LNCaP clone FGC (cell line): ENCODE results near the gene AOC3.
"Not testable (repeated sequence)": the region's sequence is repeated elsewhere in the genome, so short reads cannot be mapped to it uniquely, and the experiment has no call there.

Experiments used
- DNase-seq: peaks from one replicate; pipeline ENCODE4 v3.0.0-alpha.2; 2011; ENCODE audit warnings: low read depth
- H3K4me3 ChIP-seq: 2 replicates; pipeline ENCODE4 v1.5.1; 2011; ENCODE audit warnings: mild to moderate bottlenecking, low read depth, low read length, control low read depth
- TF ChIP-seq, protein P1 (sequence below): IDR thresholded peaks from 2 replicates; pipeline ENCODE4 v1.5.1; 2012; ENCODE audit warnings: mild to moderate bottlenecking; ENCODE audit not compliant: control insufficient read depth, insufficient read depth; ENCODE audit errors: extremely low read depth

The AOC3 gene

DNA sequence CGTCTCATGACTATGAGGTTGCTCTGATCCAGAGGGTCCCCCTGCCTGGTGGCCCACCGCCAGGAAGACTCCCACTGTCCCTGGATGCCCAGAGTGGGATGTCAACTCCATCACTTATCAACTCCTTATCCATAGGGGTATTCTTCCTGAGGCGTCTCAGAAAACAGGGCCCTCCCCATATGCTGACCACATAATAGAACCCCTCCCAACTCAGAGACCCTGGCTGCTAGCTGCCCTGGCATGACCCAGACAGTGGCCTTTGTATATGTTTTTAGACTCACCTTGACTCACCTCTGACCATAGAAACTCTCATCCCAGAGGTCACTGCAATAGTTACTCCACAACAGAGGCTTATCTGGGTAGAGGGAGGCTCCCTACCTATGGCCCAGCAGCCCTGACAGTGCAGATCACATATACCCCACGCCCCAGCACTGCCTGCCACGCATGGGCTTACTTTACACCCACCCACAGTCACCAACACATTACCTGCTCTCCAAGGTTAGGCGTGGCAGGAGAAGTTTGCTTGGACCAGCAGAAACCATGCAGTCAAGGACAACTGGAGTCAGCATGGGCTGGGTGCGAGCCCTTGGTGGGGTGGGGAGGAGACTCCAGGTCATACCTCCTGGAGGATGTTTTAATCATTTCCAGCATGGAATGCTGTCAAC is 47.3 kb downstream of the AOC3 start:
- H3K4me3 ChIP-seq: no peak overlapping the region
- DNase-seq: no peak
- TF ChIP-seq, protein P1, sequence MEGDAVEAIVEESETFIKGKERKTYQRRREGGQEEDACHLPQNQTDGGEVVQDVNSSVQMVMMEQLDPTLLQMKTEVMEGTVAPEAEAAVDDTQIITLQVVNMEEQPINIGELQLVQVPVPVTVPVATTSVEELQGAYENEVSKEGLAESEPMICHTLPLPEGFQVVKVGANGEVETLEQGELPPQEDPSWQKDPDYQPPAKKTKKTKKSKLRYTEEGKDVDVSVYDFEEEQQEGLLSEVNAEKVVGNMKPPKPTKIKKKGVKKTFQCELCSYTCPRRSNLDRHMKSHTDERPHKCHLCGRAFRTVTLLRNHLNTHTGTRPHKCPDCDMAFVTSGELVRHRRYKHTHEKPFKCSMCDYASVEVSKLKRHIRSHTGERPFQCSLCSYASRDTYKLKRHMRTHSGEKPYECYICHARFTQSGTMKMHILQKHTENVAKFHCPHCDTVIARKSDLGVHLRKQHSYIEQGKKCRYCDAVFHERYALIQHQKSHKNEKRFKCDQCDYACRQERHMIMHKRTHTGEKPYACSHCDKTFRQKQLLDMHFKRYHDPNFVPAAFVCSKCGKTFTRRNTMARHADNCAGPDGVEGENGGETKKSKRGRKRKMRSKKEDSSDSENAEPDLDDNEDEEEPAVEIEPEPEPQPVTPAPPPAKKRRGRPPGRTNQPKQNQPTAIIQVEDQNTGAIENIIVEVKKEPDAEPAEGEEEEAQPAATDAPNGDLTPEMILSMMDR: no peak

DNA sequence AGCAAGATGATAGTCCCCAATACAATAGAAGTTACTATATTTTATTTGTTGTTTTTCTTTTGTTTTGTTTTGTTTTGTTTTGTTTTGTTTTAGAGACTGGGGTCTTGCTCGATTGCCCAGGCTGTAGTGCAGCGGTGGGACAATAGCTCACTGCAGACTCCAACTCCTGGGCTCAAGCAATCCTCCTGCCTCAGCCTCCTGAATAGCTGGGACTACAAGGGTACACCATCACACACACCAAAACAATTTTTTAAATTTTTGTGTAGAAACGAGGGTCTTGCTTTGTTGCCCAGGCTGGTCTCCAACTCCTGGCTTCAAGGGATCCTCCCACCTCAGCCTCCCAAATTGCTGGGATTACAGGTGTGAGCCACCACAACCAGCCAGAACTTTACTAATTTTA is 49.0 kb downstream of the AOC3 start:
- not testable (repeated sequence) for DNase-seq, H3K4me3 ChIP-seq

DNA sequence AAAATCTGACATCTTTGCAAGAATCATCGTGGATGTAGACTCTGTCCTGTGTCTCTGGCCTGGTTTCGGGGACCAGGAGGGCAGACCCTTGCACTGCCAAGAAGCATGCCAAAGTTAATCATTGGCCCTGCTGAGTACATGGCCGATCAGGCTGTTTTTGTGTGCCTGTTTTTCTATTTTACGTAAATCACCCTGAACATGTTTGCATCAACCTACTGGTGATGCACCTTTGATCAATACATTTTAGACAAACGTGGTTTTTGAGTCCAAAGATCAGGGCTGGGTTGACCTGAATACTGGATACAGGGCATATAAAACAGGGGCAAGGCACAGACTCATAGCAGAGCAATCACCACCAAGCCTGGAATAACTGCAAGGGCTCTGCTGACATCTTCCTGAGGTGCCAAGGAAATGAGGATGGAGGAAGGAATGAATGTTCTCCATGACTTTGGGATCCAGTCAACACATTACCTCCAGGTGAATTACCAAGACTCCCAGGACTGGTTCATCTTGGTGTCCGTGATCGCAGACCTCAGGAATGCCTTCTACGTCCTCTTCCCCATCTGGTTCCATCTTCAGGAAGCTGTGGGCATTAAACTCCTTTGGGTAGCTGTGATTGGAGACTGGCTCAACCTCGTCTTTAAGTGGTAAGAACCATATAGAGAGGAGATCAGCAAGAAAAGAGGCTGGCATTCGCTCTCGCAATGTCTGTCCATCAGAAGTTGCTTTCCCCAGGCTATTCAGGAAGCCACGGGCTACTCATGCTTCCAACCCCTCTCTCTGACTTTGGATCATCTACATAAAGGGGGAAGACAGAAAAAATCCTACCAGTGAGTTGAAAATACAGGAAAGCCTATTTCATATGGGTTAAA is 49.7 kb downstream of the AOC3 start, which contains the start of gene G6PC1:
G6PC1 (plus strand) TSS at position 340 of the 872 bp plus-strand sequence; CDS start at position 418, 78 bp downstream.
- H3K4me3 ChIP-seq: no peak within 1 kb of the TSS
- no peak for DNase-seq
- TF ChIP-seq, protein P1: no peak

DNA sequence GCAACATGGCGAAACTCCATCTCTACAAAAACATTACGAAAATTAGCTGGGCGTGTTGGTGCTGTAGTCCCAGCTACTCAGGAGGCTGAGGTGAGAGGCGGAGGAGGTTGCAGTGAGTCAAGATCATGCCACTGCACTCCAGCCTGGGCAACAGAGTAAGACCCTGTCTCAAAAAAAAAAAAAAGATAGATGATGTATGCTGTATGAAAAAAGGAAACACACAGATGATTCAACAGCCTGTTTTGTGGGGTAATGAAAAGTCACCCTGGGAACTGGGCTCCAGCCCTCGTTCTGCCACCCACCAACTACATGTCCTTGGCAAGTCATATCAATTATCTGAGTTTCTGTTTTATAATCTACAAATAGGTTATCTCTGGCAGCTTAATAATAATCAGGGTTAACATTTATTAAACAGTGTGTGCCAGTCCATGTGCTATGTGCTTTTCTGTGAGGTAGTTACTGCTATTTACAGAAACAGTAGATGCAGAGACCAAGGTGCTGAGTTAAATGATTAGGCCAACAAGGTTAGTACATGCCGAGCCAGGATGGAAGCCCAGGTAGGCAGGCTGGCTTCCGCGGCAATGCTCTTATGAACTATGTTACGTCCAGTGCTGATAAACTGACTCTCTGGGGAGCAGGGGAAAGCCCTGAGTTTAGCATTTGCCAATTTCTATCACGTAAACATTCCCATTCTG is 50.7 kb downstream of the AOC3 start:
- no peak for DNase-seq
- TF ChIP-seq, protein P1: no peak
- H3K4me3 ChIP-seq: no peak overlapping the region

DNA sequence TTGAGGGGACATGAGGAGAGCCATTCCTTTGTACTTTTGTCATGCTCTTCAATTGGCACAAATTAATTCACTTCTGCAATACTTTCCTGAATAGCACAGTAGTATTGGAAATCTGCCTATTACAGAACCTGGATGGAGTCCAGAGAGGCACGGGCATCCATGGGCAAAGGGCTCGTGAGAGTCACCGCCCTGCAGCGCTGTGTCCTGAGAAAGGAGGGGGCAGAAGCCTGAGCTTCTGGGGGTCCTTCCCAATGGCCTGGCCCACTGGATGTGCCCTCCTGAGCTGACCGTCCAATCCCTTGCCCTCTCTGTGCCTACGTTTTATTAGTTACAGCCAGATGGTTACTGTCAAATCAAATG is 53.1 kb downstream of the AOC3 start:
- DNase-seq: no peak
- no peak overlapping the region for H3K4me3 ChIP-seq
- TF ChIP-seq, protein P1: no peak

DNA sequence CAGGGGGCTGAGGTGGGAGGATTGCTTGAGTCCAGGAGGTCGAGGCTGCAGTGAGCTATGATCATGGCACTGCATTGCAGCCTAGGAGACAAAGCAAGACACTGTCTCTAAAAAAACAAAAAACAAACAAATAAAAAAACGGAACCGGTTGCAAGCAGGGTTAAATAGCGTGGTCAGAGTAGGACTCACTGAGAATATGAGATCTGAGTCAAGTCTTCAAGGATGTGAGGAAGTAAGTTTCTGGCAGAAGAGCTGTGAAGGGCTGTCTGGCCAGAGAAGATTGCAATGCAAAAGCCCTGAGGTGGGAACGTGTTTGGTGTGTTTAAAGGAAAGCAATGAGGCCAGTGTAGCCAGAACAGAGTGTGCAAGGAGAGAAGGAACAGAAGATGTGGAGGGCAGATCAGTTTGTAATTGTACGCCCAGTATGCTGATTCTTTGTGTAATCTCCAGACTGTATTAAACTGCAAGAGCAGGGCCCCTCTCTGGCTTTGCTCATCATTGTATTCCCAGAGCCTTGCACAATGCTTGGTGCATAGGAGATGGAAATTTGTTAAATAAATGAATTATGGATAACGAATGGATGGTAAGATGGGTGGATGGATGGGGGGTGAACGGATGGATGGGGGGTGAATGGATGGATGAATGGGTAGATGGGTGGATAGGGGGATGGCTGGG is 55.9 kb downstream of the AOC3 start:
- TF ChIP-seq, protein P1: no peak
- H3K4me3 ChIP-seq: no peak overlapping the region
- no peak for DNase-seq
